Activated naive CD4-positive, alpha-beta T cell treated with anti-CD3 and anti-CD28 coated beads, Interleukin-2, amount 10 ng/mL, durations not matched to agents 7 days and 5 days (primary cell): ENCODE measurements around the gene CHPF2.

Experiments used
- CTCF ChIA-PET: fragments of 350-600 bp; sonication (Branson Sonifier 250); formaldehyde crosslinking; loops from one replicate; lab custom pipeline; 2021; ENCODE audit warnings: antibody characterized with exemption; lab: Charles Lee
- DNase-seq: peaks from one replicate; pipeline ENCODE4 v3.0.0-alpha.2; 2020
- H3K27ac Mint-ChIP-seq: one replicate; pipeline ENCODE4 v1.8.0; 2021; ENCODE audit warnings: mild to moderate bottlenecking, moderate library complexity, mixed read lengths
- H3K27me3 Mint-ChIP-seq: one replicate; pipeline ENCODE4 v1.8.0; 2021; ENCODE audit warnings: mild to moderate bottlenecking, mixed read lengths
- H3K36me3 Mint-ChIP-seq: one replicate; pipeline ENCODE4 v1.8.0; 2021; ENCODE audit warnings: mixed read lengths
- H3K4me1 Mint-ChIP-seq: one replicate; pipeline ENCODE4 v1.8.0; 2021; ENCODE audit warnings: mixed read lengths
- H3K4me3 Mint-ChIP-seq: one replicate; pipeline ENCODE4 v1.8.0; 2021; ENCODE audit warnings: mild to moderate bottlenecking, moderate library complexity, mixed read lengths
- H3K9me3 Mint-ChIP-seq: one replicate; pipeline ENCODE4 v1.8.0; 2021; ENCODE audit warnings: mixed read lengths

CHPF2 gene

GRCh38 chr7:151260471-151260870, 28.2 kb downstream of the CHPF2 start:
- Mint-ChIP-seq H3K4me1 (no peaks in the 10 kb centered on the region), H3K9me3 (no peaks in the 10 kb centered on the region), H3K27ac (no peak overlapping the region), H3K27me3 (peaks cover 81% of the 10 kb centered on the region), H3K36me3 (no peaks in the 10 kb centered on the region), H3K4me3 (no peak overlapping the region)
- no peak for DNase-seq
- CTCF ChIA-PET: interaction anchor here (1.7 kb wide), 1 partner anchor 17 kb away, joined by 6 read pairs; no protein-coding TSS in a partner anchor

- no peak overlapping the region for H3K4me3 Mint-ChIP-seq
- H3K27ac Mint-ChIP-seq: no peak overlapping the region
- DNase-seq: no peak
- H3K27me3 Mint-ChIP-seq: peaks cover 77% of the 10 kb centered on the region
- no peaks in the 10 kb centered on the region for H3K4me1 Mint-ChIP-seq
- H3K36me3 Mint-ChIP-seq: no peaks in the 10 kb centered on the region
- CTCF ChIA-PET: interaction anchor here (1.7 kb wide), 1 partner anchor 17 kb away, joined by 6 read pairs; no protein-coding TSS in a partner anchor
- H3K9me3 Mint-ChIP-seq: no peaks in the 10 kb centered on the region
Measured at GRCh38 chr7:151260883-151261282, 28.6 kb downstream of the CHPF2 start.

- DNase-seq: no peak
- CTCF ChIA-PET: interaction anchor here (1.0 to 1.7 kb wide), 2 partner anchors 17 to 18 kb away, joined by 3 to 6 read pairs; no protein-coding TSS in a partner anchor
- Mint-ChIP-seq H3K36me3 (no peaks in the 10 kb centered on the region), H3K27me3 (peaks cover 71% of the 10 kb centered on the region), H3K27ac (peak overlapping the region; percentile 55), H3K4me3 (no peak overlapping the region), H3K9me3 (no peaks in the 10 kb centered on the region), H3K4me1 (no peaks in the 10 kb centered on the region)
Measured at GRCh38 chr7:151261529-151261928, 29.2 kb downstream of the CHPF2 start.

- no peak overlapping the region for H3K27ac Mint-ChIP-seq
- H3K4me3 Mint-ChIP-seq: no peak overlapping the region
- CTCF ChIA-PET: no interaction called here
- H3K9me3 Mint-ChIP-seq: no peaks in the 10 kb centered on the region
- no peaks in the 10 kb centered on the region for H3K36me3 Mint-ChIP-seq
- DNase-seq: no peak
- no peaks in the 10 kb centered on the region for H3K4me1 Mint-ChIP-seq
- peaks cover 53% of the 10 kb centered on the region for H3K27me3 Mint-ChIP-seq
Measured at GRCh38 chr7:151264615-151265014, 32.3 kb downstream of the CHPF2 start.

- Mint-ChIP-seq H3K36me3 (no peaks in the 10 kb centered on the region), H3K9me3 (no peaks in the 10 kb centered on the region), H3K4me3 (no peak overlapping the region), H3K4me1 (no peaks in the 10 kb centered on the region), H3K27me3 (peaks cover 52% of the 10 kb centered on the region), H3K27ac (no peak overlapping the region)
- no peak for DNase-seq
- CTCF ChIA-PET: no interaction called here
Measured at GRCh38 chr7:151265351-151265931, 33.2 kb downstream of the CHPF2 start.

GRCh38 chr7:151269511-151269910, 37.2 kb downstream of the CHPF2 start:
- no peak overlapping the region for H3K27ac Mint-ChIP-seq
- no peak overlapping the region for H3K4me3 Mint-ChIP-seq
- CTCF ChIA-PET: interaction anchor here (0.9 kb wide), 1 partner anchor 23 kb away, joined by 3 read pairs; no protein-coding TSS in a partner anchor
- H3K27me3 Mint-ChIP-seq: peaks cover 20% of the 10 kb centered on the region
- H3K9me3 Mint-ChIP-seq: no peaks in the 10 kb centered on the region
- no peaks in the 10 kb centered on the region for H3K36me3 Mint-ChIP-seq
- H3K4me1 Mint-ChIP-seq: peaks cover 14% of the 10 kb centered on the region
- DNase-seq: no peak

GRCh38 chr7:151271699-151272355, 39.5 kb downstream of the CHPF2 start:
- no peak for DNase-seq
- Mint-ChIP-seq H3K27ac (no peak overlapping the region), H3K4me1 (peaks cover 23% of the 10 kb centered on the region), H3K9me3 (no peaks in the 10 kb centered on the region), H3K4me3 (no peak overlapping the region), H3K27me3 (peaks cover 39% of the 10 kb centered on the region), H3K36me3 (no peaks in the 10 kb centered on the region)
- CTCF ChIA-PET: no interaction called here

- no peaks in the 10 kb centered on the region for H3K36me3 Mint-ChIP-seq
- no peaks in the 10 kb centered on the region for H3K9me3 Mint-ChIP-seq
- CTCF ChIA-PET: no interaction called here
- no peak overlapping the region for H3K27ac Mint-ChIP-seq
- DNase-seq: no peak
- no peak overlapping the region for H3K4me3 Mint-ChIP-seq
- H3K27me3 Mint-ChIP-seq: peaks cover 44% of the 10 kb centered on the region
- H3K4me1 Mint-ChIP-seq: peaks cover 27% of the 10 kb centered on the region
Measured at GRCh38 chr7:151272405-151272804, 40.1 kb downstream of the CHPF2 start.

- peaks cover 49% of the 10 kb centered on the region for H3K27me3 Mint-ChIP-seq
- DNase-seq: no peak
- CTCF ChIA-PET: no interaction called here
- no peak overlapping the region for H3K27ac Mint-ChIP-seq
- H3K4me3 Mint-ChIP-seq: no peak overlapping the region
- H3K36me3 Mint-ChIP-seq: no peaks in the 10 kb centered on the region
- H3K9me3 Mint-ChIP-seq: no peaks in the 10 kb centered on the region
- peaks cover 28% of the 10 kb centered on the region for H3K4me1 Mint-ChIP-seq
Measured at GRCh38 chr7:151272877-151273276, 40.6 kb downstream of the CHPF2 start.

GRCh38 chr7:151273651-151274390, 41.5 kb downstream of the CHPF2 start:
- Mint-ChIP-seq H3K4me3 (no peak overlapping the region), H3K36me3 (no peaks in the 10 kb centered on the region), H3K27ac (no peak overlapping the region), H3K4me1 (peaks cover 28% of the 10 kb centered on the region), H3K9me3 (no peaks in the 10 kb centered on the region), H3K27me3 (peaks cover 48% of the 10 kb centered on the region)
- CTCF ChIA-PET: interaction anchor here (0.6 to 1.2 kb wide), 2 partner anchors 77 to 90 kb away, joined by 3 read pairs; no protein-coding TSS in a partner anchor
- no peak for DNase-seq

GRCh38 chr7:151274396-151274795, 42.1 kb downstream of the CHPF2 start:
- peaks cover 48% of the 10 kb centered on the region for H3K27me3 Mint-ChIP-seq
- CTCF ChIA-PET: interaction anchor here (0.6 to 1.2 kb wide), 3 partner anchors 30 to 90 kb away, joined by 3 read pairs; no protein-coding TSS in a partner anchor
- H3K4me1 Mint-ChIP-seq: peaks cover 28% of the 10 kb centered on the region
- H3K4me3 Mint-ChIP-seq: no peak overlapping the region
- H3K27ac Mint-ChIP-seq: no peak overlapping the region
- H3K9me3 Mint-ChIP-seq: no peaks in the 10 kb centered on the region
- no peak for DNase-seq
- no peaks in the 10 kb centered on the region for H3K36me3 Mint-ChIP-seq

- Mint-ChIP-seq H3K36me3 (no peaks in the 10 kb centered on the region), H3K4me3 (peak overlapping the region; percentile 36), H3K9me3 (no peaks in the 10 kb centered on the region), H3K4me1 (peaks cover 28% of the 10 kb centered on the region), H3K27me3 (peaks cover 50% of the 10 kb centered on the region), H3K27ac (no peak overlapping the region)
- CTCF ChIA-PET: interaction anchor here (0.9 to 1.2 kb wide), 2 partner anchors 31 to 75 kb away, joined by 3 read pairs; no protein-coding TSS in a partner anchor
- DNase-seq: no peak
Measured at GRCh38 chr7:151274936-151275812, 42.9 kb downstream of the CHPF2 start.

GRCh38 chr7:151275813-151276577, 43.7 kb downstream of the CHPF2 start:
- CTCF ChIA-PET: no interaction called here
- H3K27ac Mint-ChIP-seq: no peak overlapping the region
- peaks cover 28% of the 10 kb centered on the region for H3K4me1 Mint-ChIP-seq

More at GRCh38 chr7:151275813-151276577, 43.7 kb downstream of the CHPF2 start:
- DNase-seq: peak; percentile 25
- H3K4me3 Mint-ChIP-seq: peak overlapping the region; percentile 42
- peaks cover 51% of the 10 kb centered on the region for H3K27me3 Mint-ChIP-seq
- no peaks in the 10 kb centered on the region for H3K9me3 Mint-ChIP-seq
- H3K36me3 Mint-ChIP-seq: no peaks in the 10 kb centered on the region
